ENCODE data around the gene ZNF76.
"Not testable (repeated sequence)": the region's sequence is repeated elsewhere in the genome, so short reads cannot be mapped to it uniquely, and the experiment has no call there.

ZNF76 gene

GRCh38 chr6:35330541-35331119 lies 71.1 kb downstream of the ZNF76 start:
- no peak for DNase-seq (ENCODE audit: low read depth)

GRCh38 chr6:35332074-35332887 lies 72.7 kb downstream of the ZNF76 start:
- DNase-seq (ENCODE audit: low read depth) = not testable (repeated sequence)

DNA sequence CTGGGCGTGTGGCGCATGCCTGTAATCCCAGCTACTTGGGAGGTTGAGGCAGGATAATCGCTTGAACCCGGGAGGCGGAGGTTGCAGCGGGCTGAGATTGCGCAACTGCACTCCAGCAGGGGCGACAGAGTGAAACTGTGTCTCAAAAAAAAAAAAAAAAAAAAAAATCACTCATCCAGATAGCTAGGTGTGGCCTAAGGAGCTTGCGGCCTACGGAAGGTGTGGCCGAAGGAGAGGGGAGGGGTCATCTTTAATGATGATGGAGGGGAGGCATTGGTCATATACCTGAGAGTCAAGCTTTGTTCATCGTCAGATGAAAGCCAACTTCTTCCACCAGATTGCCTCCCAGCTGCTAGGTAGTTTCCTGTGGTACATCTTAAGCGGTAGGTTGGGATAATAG lies 82.0 kb downstream of the ZNF76 start:
- no peak for DNase-seq (ENCODE audit: low read depth)

DNA sequence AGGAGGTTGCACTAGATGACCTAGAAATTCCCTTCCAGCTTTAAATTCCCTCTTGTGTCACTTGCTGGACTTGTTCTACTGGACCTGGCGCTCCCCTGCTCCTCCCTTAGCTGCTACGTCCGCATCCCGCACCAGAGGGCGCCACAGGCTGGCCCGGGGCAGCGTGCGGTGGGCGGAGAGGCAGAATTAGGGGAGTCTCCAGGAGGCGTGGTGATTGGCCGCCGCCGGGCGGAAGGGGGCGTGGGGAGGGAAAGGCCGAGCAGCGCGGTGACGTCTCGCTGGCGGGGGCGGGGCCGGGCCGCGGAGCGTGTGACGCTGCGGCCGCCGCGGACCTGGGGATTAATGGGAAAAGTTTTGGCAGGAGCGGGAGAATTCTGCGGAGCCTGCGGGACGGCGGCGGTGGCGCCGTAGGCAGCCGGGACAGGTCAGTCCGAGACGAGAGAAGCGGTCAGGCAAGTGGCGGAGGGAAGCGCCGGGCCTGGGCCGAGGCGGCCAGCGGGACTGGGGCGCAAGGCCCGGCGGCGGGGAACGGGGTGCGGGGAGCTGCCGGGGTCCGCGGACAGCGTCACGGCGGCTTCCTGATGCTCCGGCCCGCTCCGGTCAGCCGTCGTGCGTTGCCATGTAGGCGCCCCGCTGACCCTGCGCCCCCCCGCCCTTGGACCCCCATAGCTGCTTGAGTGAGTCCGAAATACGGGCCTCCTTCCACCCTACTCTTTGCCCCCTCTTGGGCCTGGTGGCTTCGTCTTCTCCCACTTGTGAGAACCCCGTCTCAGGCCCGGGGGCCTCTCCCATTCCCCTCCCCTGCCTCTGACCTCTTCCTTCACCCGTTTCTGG lies 82.9 kb downstream of the ZNF76 start, which contains the start of gene PPARD:
Gene PPARD, plus strand, starts transcription at position 301 of the 834 bp plus-strand sequence. CDS start 68,530 bp downstream, outside the sequence.
- DNase-seq (ENCODE audit: low read depth) = peak; percentile 91

DNA sequence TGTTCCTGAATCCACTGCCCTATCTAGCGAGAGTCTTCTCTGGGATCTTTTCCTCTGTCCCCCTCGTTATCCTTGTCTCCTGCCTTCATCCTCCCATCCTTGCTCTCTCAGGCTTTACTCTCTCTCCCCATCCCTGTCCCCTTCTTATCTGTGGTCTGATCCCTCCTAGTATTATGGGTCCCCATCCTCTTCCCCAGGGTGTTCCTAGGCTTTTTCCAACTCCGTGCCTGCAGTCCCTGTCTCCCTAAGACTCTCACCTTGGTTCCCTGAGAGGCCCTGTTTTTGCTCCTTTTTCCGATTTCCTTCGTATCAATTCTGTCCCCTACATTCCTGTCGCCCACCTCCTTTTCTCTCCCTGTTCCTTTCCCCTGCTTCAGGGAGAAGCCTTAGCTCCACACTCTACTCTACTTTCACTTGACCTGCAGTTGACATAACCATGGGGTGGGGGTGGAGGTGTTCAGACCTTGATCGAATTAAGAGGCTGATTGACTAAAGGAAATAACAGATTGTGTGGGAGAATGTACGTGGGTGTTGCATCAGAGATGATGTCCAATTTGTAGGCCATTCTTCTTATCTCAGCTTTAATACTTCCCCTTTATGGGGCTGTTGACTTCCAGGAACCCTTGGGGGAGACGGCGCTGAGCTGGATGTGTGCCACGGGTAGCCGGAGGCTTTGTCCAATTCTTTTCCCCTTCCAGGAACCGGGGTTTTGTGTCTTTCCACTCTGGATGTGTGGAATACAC lies 83.7 kb downstream of the ZNF76 start:
- DNase-seq (ENCODE audit: low read depth) = no peak

DNA sequence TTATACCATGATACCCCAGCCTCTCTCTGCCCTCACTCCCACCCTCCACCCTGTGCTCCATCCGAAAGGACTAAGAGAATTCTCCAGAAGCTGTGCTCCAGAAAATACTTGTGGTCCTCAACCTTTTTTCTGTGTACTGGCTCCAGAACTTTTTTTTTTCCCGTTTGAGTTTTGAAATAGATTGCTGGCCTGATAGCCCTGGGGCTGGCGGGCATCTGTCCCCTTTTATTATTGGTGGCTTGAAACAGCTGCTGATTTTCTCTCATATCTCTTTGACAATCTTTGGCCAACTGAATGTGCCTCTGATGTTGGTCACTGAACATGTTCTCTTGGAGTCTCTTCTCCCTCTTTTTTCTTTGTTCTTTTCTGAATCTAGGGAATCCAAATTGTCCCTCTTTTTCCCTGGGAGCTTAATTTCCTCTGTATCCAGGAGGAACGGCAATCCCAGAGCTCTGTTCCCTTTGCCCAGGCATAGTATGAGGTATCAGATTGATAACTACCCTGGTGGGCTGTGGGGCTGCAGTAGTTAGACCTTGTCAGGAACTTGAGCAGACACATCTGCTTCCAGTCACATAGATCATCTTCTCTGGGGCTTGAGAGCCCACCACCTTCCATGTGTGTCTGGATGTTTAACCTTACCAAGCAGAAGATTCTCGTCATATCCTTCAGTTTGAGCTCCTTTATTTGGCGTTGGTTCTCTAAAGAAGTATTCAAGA lies 84.5 kb downstream of the ZNF76 start:
- no peak for DNase-seq (ENCODE audit: low read depth)
